Measurements from ENCODE around the gene NCKAP5L.

NCKAP5L gene

GRCh38 chr12:49796606-49797448 is 31.4 kb downstream of the NCKAP5L start:
- no peak overlapping the region for H2AFZ ChIP-seq (ENCODE audit: low read length)
- TF ChIP-seq CTCF (conservative IDR thresholded peaks at IDR 0.05; ENCODE audit: low read length), result no peak
- no peak for TF ChIP-seq EZH2phosphoT487 (IDR thresholded peaks at IDR 0.05; ENCODE audit: borderline replicate concordance)
- no peak overlapping the region for H3K9ac ChIP-seq (ENCODE audit: low read depth, low read length, poor library complexity, severe bottlenecking)
- no peak overlapping the region for H3K4me2 ChIP-seq (ENCODE audit: low read depth, low read length, poor library complexity, severe bottlenecking)
- H3K27me3 ChIP-seq (ENCODE audit: insufficient read depth, low read length, poor library complexity, severe bottlenecking), result no peaks in the 10 kb centered on the region
- no peaks in the 10 kb centered on the region for H3F3A ChIP-seq (ENCODE audit: low read depth)
- H3K9me2 ChIP-seq (replicated peaks; ENCODE audit: low read depth, low read length), result no peaks in the 10 kb centered on the region
- H3K79me2 ChIP-seq (ENCODE audit: insufficient read depth, low read length), result no peaks in the 10 kb centered on the region
- no peaks in the 10 kb centered on the region for H3K4me1 ChIP-seq (ENCODE audit: insufficient read depth, low read length, poor library complexity, severe bottlenecking)
- H3K36me3 ChIP-seq (ENCODE audit: insufficient read depth, low read length), result peaks cover 40% of the 10 kb centered on the region; the same call in 1 of the 2 replicates
- H4K20me1 ChIP-seq (ENCODE audit: insufficient read depth, low read length, poor library complexity, severe bottlenecking), result no peaks in the 10 kb centered on the region
- H3K9me3 ChIP-seq (ENCODE audit: insufficient read depth, low read depth, low read length), result no peaks in the 10 kb centered on the region
- H3K4me3 ChIP-seq (ENCODE audit: low read length, poor library complexity, severe bottlenecking), result no peak overlapping the region

GRCh38 chr12:49796155-49796554 is 32.1 kb downstream of the NCKAP5L start:
- no peak overlapping the region for H2AFZ ChIP-seq (ENCODE audit: low read length)
- no peaks in the 10 kb centered on the region for H3K4me1 ChIP-seq (ENCODE audit: insufficient read depth, low read length, poor library complexity, severe bottlenecking)
- no peaks in the 10 kb centered on the region for H3F3A ChIP-seq (ENCODE audit: low read depth)
- H3K79me2 ChIP-seq (ENCODE audit: insufficient read depth, low read length), result no peaks in the 10 kb centered on the region
- H3K9me3 ChIP-seq (ENCODE audit: insufficient read depth, low read depth, low read length), result no peaks in the 10 kb centered on the region
- no peak for TF ChIP-seq EZH2phosphoT487 (IDR thresholded peaks at IDR 0.05; ENCODE audit: borderline replicate concordance)
- no peak for TF ChIP-seq CTCF (conservative IDR thresholded peaks at IDR 0.05; ENCODE audit: low read length)
- H3K9ac ChIP-seq (ENCODE audit: low read depth, low read length, poor library complexity, severe bottlenecking), result no peak overlapping the region
- H4K20me1 ChIP-seq (ENCODE audit: insufficient read depth, low read length, poor library complexity, severe bottlenecking), result no peaks in the 10 kb centered on the region
- no peaks in the 10 kb centered on the region for H3K27me3 ChIP-seq (ENCODE audit: insufficient read depth, low read length, poor library complexity, severe bottlenecking)
- H3K4me2 ChIP-seq (ENCODE audit: low read depth, low read length, poor library complexity, severe bottlenecking), result no peak overlapping the region
- H3K36me3 ChIP-seq (ENCODE audit: insufficient read depth, low read length), result peaks cover 34% of the 10 kb centered on the region; the same call in 1 of the 2 replicates
- H3K9me2 ChIP-seq (replicated peaks; ENCODE audit: low read depth, low read length), result no peaks in the 10 kb centered on the region
- H3K4me3 ChIP-seq (ENCODE audit: low read length, poor library complexity, severe bottlenecking), result no peak overlapping the region

GRCh38 chr12:49795654-49796105 is 32.5 kb downstream of the NCKAP5L start:
- no peaks in the 10 kb centered on the region for H4K20me1 ChIP-seq (ENCODE audit: insufficient read depth, low read length, poor library complexity, severe bottlenecking)
- H3K27me3 ChIP-seq (ENCODE audit: insufficient read depth, low read length, poor library complexity, severe bottlenecking), result no peaks in the 10 kb centered on the region
- no peak overlapping the region for H2AFZ ChIP-seq (ENCODE audit: low read length)
- no peak overlapping the region for H3K4me3 ChIP-seq (ENCODE audit: low read length, poor library complexity, severe bottlenecking)
- no peak overlapping the region for H3K4me2 ChIP-seq (ENCODE audit: low read depth, low read length, poor library complexity, severe bottlenecking)
- H3K9me3 ChIP-seq (ENCODE audit: insufficient read depth, low read depth, low read length), result no peaks in the 10 kb centered on the region
- no peaks in the 10 kb centered on the region for H3K79me2 ChIP-seq (ENCODE audit: insufficient read depth, low read length)
- no peaks in the 10 kb centered on the region for H3K4me1 ChIP-seq (ENCODE audit: insufficient read depth, low read length, poor library complexity, severe bottlenecking)
- no peaks in the 10 kb centered on the region for H3K9me2 ChIP-seq (replicated peaks; ENCODE audit: low read depth, low read length)
- TF ChIP-seq EZH2phosphoT487 (IDR thresholded peaks at IDR 0.05; ENCODE audit: borderline replicate concordance) (no peak), CTCF (conservative IDR thresholded peaks at IDR 0.05; ENCODE audit: low read length) (no peak)
- H3K36me3 ChIP-seq (ENCODE audit: insufficient read depth, low read length), result peaks cover 31% of the 10 kb centered on the region; the same call in 1 of the 2 replicates
- no peak overlapping the region for H3K9ac ChIP-seq (ENCODE audit: low read depth, low read length, poor library complexity, severe bottlenecking)
- H3F3A ChIP-seq (ENCODE audit: low read depth), result no peaks in the 10 kb centered on the region
